ENCODE results near the gene DCAF16.

DCAF16 gene

GRCh38 chr4:17781300-17782287 lies 29.0 kb downstream of the DCAF16 start, which contains the start of gene FAM184B:
FAM184B (minus strand) TSS chr4:17781621; CDS start chr4:17781299, 322 bp downstream.
- DNase-seq, result no peak

- no peak for DNase-seq
Observed at GRCh38 chr4:17780501-17781299, 29.9 kb downstream of the DCAF16 start.

- DNase-seq, result no peak
Observed at GRCh38 chr4:17778431-17778830, 32.1 kb downstream of the DCAF16 start.

GRCh38 chr4:17773135-17773698 lies 37.3 kb downstream of the DCAF16 start:
- no peak for DNase-seq

- no peak for DNase-seq
Observed at GRCh38 chr4:17771284-17771908, 39.2 kb downstream of the DCAF16 start.

- no peak for DNase-seq
Observed at GRCh38 chr4:17770845-17771244, 39.7 kb downstream of the DCAF16 start.

- DNase-seq, result no peak
Observed at GRCh38 chr4:17769406-17770174, 41.0 kb downstream of the DCAF16 start.

- DNase-seq, result no peak
Observed at GRCh38 chr4:17766826-17767458, 43.6 kb downstream of the DCAF16 start.

- DNase-seq, result no peak
Observed at GRCh38 chr4:17765514-17766286, 44.9 kb downstream of the DCAF16 start.

GRCh38 chr4:17763931-17764330 lies 46.6 kb downstream of the DCAF16 start:
- no peak for DNase-seq

- no peak for DNase-seq
Observed at GRCh38 chr4:17763416-17763815, 47.1 kb downstream of the DCAF16 start.

- no peak for DNase-seq
Observed at GRCh38 chr4:17762726-17763125, 47.8 kb downstream of the DCAF16 start.

- no peak for DNase-seq
Observed at GRCh38 chr4:17761062-17761461, 49.5 kb downstream of the DCAF16 start.

- no peak for DNase-seq
Observed at GRCh38 chr4:17760626-17761025, 49.9 kb downstream of the DCAF16 start.

- DNase-seq, result no peak
Observed at GRCh38 chr4:17758485-17758884, 52.1 kb downstream of the DCAF16 start.

GRCh38 chr4:17757621-17758020 lies 52.9 kb downstream of the DCAF16 start:
- DNase-seq, result no peak

GRCh38 chr4:17753646-17754045 lies 56.9 kb downstream of the DCAF16 start:
- DNase-seq, result no peak
